ENCODE results near the gene RRAS2. TPM values are rescaled to one million over a fixed set of nuclear protein-coding genes. Genes with fewer than 3 reads are reported as not detected.

The RRAS2 gene
- total RNA-seq, 2 donors from 2014 or later: 15.8 to 27.5 TPM

DNA sequence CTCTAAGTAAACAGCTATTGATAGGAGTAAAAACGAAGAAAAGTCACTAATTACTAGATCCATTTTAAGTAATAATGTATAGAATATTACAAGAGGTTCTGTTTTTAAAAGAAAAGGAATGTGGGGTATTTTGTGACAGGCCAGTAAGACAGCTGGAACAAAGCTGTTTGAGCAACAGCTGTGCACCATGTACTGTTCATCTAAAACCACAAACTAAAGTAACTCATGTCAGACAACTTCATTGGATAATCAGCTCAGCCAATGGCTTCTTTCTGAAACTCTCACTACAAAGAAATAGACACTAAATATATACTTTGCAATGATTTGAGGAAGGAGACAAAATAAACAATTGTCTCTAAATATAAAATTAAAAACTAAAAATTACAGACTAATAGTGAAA, 16.1 kb downstream of the RRAS2 start:
- H3K4me3 ChIP-seq: no peak overlapping the region
- peaks cover 9% of the 10 kb centered on the region for H3K4me1 ChIP-seq
- no peak for DNase-seq
- H3K27ac ChIP-seq: no peak overlapping the region
- no peak for TF ChIP-seq POLR2A (IDR thresholded peaks at IDR 0.05)
- TF ChIP-seq, protein P1, sequence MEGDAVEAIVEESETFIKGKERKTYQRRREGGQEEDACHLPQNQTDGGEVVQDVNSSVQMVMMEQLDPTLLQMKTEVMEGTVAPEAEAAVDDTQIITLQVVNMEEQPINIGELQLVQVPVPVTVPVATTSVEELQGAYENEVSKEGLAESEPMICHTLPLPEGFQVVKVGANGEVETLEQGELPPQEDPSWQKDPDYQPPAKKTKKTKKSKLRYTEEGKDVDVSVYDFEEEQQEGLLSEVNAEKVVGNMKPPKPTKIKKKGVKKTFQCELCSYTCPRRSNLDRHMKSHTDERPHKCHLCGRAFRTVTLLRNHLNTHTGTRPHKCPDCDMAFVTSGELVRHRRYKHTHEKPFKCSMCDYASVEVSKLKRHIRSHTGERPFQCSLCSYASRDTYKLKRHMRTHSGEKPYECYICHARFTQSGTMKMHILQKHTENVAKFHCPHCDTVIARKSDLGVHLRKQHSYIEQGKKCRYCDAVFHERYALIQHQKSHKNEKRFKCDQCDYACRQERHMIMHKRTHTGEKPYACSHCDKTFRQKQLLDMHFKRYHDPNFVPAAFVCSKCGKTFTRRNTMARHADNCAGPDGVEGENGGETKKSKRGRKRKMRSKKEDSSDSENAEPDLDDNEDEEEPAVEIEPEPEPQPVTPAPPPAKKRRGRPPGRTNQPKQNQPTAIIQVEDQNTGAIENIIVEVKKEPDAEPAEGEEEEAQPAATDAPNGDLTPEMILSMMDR (IDR thresholded peaks at IDR 0.05): no peak
- WGBS, 2 donors: 42 to 51% methylated on average over 1 of the region's 1 CpG
- no peaks in the 10 kb centered on the region for H3K36me3 ChIP-seq (replicated peaks in 1 of 2; ENCODE audit: insufficient read depth in 1 of 2, low read depth in 2 of 2)
- ATAC-seq: no peak
- no peaks in the 10 kb centered on the region for H3K9me3 ChIP-seq
- no peaks in the 10 kb centered on the region for H3K27me3 ChIP-seq
- intact Hi-C loops (cut with DNase I): no loop called here

DNA sequence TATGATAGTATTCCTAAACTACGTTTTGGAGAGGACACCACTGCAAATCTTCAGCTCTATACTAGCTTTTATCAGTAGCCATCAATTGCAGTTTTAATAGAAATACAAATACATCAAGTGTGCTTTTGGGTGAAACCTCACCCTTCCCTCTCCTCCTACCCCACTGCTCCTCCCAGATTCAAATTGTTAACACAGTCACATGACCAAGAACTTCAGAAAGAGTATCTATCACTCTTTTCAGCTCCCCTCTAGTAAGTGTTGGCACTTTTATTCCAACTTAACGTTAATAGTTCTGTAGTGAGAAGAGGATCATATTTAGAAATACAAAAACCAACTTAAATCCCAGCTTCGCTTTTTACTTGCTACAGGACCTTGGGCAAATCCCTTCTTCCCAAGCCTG, 17.0 kb downstream of the RRAS2 start:
- Histone ChIP-seq H3K27me3 (no peaks in the 10 kb centered on the region), H3K4me3 (no peak overlapping the region), H3K36me3 (replicated peaks in 1 of 2; ENCODE audit: insufficient read depth in 1 of 2, low read depth in 2 of 2) (no peaks in the 10 kb centered on the region), H3K27ac (no peak overlapping the region), H3K9me3 (no peaks in the 10 kb centered on the region), H3K4me1 (peaks cover 9% of the 10 kb centered on the region)
- DNase-seq (no peak), ATAC-seq (no peak)
- TF ChIP-seq, protein P1 (IDR thresholded peaks at IDR 0.05): no peak
- TF ChIP-seq POLR2A (IDR thresholded peaks at IDR 0.05): no peak
- intact Hi-C loops (cut with DNase I): no loop called here
- WGBS, 2 donors: 66 to 69% methylated on average over 3 of the region's 3 CpGs

DNA sequence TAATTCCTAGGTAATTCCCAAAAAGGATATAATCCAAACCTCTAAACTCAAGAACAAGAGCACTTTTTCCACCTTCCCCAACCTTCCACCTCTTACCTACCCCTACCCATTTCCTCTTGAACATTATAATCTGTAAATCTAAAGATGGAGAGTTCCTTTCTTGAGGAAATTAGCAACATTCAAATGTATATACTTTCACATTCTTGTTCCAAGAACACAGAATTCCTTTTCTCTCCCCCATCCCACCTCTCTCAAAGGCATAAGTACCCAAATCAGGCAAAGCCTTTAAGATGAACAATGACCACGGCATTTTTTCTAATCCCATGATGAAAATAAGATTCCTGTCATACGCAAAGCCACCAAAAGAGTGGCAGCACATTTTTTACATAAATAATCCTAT, 18.3 kb downstream of the RRAS2 start:
- Histone ChIP-seq H3K4me3 (no peak overlapping the region), H3K36me3 (replicated peaks in 1 of 2; ENCODE audit: insufficient read depth in 1 of 2, low read depth in 2 of 2) (no peaks in the 10 kb centered on the region), H3K9me3 (no peaks in the 10 kb centered on the region), H3K27ac (no peak overlapping the region), H3K4me1 (peaks cover 6% of the 10 kb centered on the region), H3K27me3 (no peaks in the 10 kb centered on the region)
- no peak for ATAC-seq
- DNase-seq: no peak
- whole genome bisulfite sequencing, 2 donors: 93 to 96% methylated on average over 2 of the region's 2 CpGs
- intact Hi-C loops (cut with DNase I): no loop called here
- TF ChIP-seq POLR2A (IDR thresholded peaks at IDR 0.05): no peak
- TF ChIP-seq, protein P1 (IDR thresholded peaks at IDR 0.05): no peak

DNA sequence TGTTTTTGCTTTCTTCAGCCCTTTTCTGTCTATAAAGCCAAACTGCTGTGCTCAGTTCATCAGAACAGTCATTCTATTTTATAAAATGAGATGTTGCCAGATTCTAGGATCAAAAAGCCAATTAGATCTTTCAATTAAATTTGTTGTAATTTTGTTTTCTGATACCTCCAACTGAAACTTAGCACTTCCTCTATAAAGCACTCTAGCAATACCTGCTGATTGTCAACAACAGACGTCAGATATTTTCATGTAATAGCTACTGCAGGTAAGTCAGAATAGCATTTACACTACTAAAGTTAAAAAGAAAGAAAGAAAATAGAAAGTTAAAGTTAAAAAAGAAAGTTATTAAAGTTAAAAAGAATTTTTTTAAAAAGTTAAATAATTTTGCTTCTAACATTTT, 19.6 kb downstream of the RRAS2 start:
- WGBS, 2 donors: 70 to 82% methylated on average over 1 of the region's 1 CpG
- no peak overlapping the region for H3K4me3 ChIP-seq
- H3K27me3 ChIP-seq: no peaks in the 10 kb centered on the region
- ATAC-seq: no peak
- H3K36me3 ChIP-seq (replicated peaks in 1 of 2; ENCODE audit: insufficient read depth in 1 of 2, low read depth in 2 of 2): no peaks in the 10 kb centered on the region
- TF ChIP-seq POLR2A (IDR thresholded peaks at IDR 0.05): no peak
- TF ChIP-seq, protein P1 (IDR thresholded peaks at IDR 0.05): no peak
- no peaks in the 10 kb centered on the region for H3K4me1 ChIP-seq
- H3K9me3 ChIP-seq: no peaks in the 10 kb centered on the region
- DNase-seq: no peak
- intact Hi-C loops (cut with DNase I): no loop called here
- H3K27ac ChIP-seq: no peak overlapping the region
